Mucosa of descending colon (tissue), 3 donors: ENCODE data around the gene SOX6. TPM values are rescaled to one million over a fixed set of nuclear protein-coding genes. Genes with fewer than 3 reads are reported as not detected.

Source experiments
- ATAC-seq: fragments of 200-7000 bp; cut with Tn5 transposase; one replicate; pipeline ENCODE4 v1.9.1; 2020; ENCODE audit warnings: mild to moderate bottlenecking, moderate library complexity
- DNase-seq, 3 donors: peaks; one replicate each; pipeline ENCODE4 v3.0.0-alpha.2; 2020
- H3K36me3 ChIP-seq: fragments of 200-600 bp; one replicate; pipeline ENCODE4 v1.8.0; 2021; ENCODE audit warnings: low read depth, mild to moderate bottlenecking
- H3K4me1 ChIP-seq: fragments of 200-600 bp; one replicate; pipeline ENCODE4 v1.8.0; 2021; ENCODE audit warnings: low read depth, mild to moderate bottlenecking
- H3K4me3 ChIP-seq: fragments of 200-600 bp; one replicate; pipeline ENCODE4 v1.8.0; 2021; ENCODE audit warnings: mild to moderate bottlenecking
- H3K9me3 ChIP-seq: fragments of 200-600 bp; one replicate; pipeline ENCODE4 v1.8.0; 2021; ENCODE audit warnings: mild to moderate bottlenecking
- CTCF ChIP-seq: fragments of 200-600 bp; IDR thresholded peaks from one replicate; pipeline ENCODE4 v1.8.0; 2022; ENCODE audit warnings: antibody characterized with exemption, mild to moderate bottlenecking
- intact Hi-C, 2 donors: fragments of 100-400 bp; cut with DNase I in 1 of 2; cut with micrococcal nuclease in 1 of 2; formaldehyde crosslinking; loops; one replicate each; pipeline versions ENCODE4 v1.11.0 to v1.11.1; 2022; cut with DNase I, micrococcal nuclease
- total RNA-seq, 3 donors: library from RNA; stranded (reverse); fragmentation: NEBNext Ultra II Directional in 2 of 3; extraction: Animal tissue kit (Norgen Biotek cat#: 25700) in 2 of 3; gene quantifications; one replicate each; pipeline versions ENCODE4 v1.2.1 to v1.2.4, GENCODE V29; 2021 to 2023
- donor health status: DM: no; HTN: no; CAD: no; lungs with moderate emphysema.
- donor health status: DM: no; HTN: no; CAD: no.
- donor health status: DM: no; HTN: yes; CAD: no.

The SOX6 gene
- total RNA-seq, 3 donors from 2014 or later, result 5.8 to 6.5 (median 6.0) TPM

DNA sequence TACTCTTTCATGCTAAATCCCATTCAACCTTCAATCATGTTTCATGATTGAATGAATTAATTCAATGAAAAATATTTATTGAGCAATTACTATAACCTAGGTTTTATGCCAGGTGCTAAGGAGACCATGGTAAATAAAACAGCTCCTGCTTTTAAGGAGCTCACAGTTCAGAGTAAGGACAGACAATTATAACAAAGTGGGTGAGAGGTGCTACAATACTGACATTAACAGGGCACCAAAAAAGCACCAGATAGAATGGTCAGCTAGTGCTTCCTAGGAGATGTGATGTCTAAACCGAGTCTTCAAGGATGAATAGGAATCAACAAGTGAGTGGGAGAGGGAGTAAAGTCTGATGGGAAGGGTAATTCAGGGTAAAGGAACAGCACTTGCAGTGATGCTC, 366.7 kb downstream of the SOX6 start:
- H3K36me3 ChIP-seq, result no peaks in the 10 kb centered on the region
- TF ChIP-seq CTCF, result no peak
- DNase-seq, result no peak

GRCh38 chr11:15988693-15989231, 367.6 kb downstream of the SOX6 start:
- Histone ChIP-seq H3K36me3 (no peaks in the 10 kb centered on the region), H3K4me3 (no peak overlapping the region), H3K4me1 (no peaks in the 10 kb centered on the region), H3K9me3 (no peaks in the 10 kb centered on the region)
- ATAC-seq, result no peak
- intact Hi-C loops, result no loop called here
- TF ChIP-seq CTCF, result no peak
- no peak for DNase-seq

More for the DNA sequence above, 366.7 kb downstream of the SOX6 start:
- no peak overlapping the region for H3K4me3 ChIP-seq
- ATAC-seq, result no peak
- intact Hi-C loops, result no loop called here
- no peaks in the 10 kb centered on the region for H3K9me3 ChIP-seq
- no peaks in the 10 kb centered on the region for H3K4me1 ChIP-seq

DNA sequence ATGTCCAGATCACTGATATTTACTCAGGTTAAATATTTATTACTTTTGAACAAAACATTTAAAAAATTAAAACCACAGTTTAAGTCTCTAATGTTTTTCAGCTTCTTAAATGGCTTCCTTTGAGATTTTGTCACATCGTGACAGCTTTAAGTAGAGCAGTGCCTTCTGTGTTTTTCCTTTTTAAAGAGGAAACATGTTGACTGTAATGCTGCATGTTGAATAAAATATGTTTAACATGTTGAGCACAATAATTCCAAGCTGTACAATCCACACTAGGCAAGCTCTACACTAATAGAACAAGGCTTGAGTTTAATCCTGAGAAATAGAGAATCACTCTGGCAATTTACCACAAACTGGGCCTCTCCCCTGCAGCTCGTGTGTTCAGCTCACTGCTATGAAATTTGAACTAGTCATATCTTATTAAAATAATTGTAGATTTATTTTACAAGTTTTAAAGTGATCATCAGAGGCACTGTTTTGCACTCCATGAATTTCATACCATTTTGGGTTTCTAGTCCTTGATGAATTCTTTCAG, 368.3 kb downstream of the SOX6 start:
- H3K9me3 ChIP-seq, result no peaks in the 10 kb centered on the region
- TF ChIP-seq CTCF, result no peak
- no peaks in the 10 kb centered on the region for H3K36me3 ChIP-seq
- intact Hi-C loops, result no loop called here
- DNase-seq (no peak), ATAC-seq (no peak)
- H3K4me1 ChIP-seq, result no peaks in the 10 kb centered on the region
- H3K4me3 ChIP-seq, result no peak overlapping the region

DNA sequence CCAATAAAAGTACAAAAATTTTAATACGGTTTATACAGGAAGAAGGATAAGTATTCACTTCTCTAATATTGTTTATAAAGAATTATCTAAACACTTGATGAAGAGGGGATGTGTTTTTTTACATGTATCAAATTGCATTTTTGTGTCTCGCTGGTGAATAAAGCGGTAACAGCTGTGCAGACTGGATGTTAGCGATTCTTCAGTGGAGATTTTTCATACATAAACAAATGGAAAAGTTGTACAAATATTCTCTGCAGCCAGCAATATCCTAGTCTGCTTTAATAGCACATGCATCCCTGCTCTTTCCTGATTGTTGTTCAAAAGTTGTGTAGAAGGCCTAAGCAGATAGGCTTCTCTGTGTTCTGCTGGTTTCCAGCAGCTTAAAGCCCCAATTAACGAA, 369.3 kb downstream of the SOX6 start:
- no peak for TF ChIP-seq CTCF
- no peak for DNase-seq
- intact Hi-C loops, result no loop called here

DNA sequence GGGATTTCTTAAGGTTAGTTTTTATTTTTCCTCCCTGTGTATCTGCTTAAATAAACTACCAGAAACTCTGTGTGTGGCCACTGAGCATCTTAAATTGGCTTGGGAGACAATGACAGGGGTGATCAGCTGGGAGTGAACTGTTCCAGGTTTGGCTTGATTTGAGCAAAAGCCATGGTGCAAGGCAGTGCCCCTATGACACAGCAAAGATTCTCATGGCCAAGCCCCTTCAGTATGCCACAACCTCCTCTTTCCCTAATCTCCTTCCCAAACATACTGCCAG, 370.5 kb downstream of the SOX6 start:
- intact Hi-C loops, result no loop called here
- Histone ChIP-seq H3K9me3 (no peaks in the 10 kb centered on the region), H3K36me3 (no peaks in the 10 kb centered on the region), H3K4me1 (no peaks in the 10 kb centered on the region), H3K4me3 (no peak overlapping the region)
- TF ChIP-seq CTCF, result no peak
- DNase-seq, result no peak
- no peak for ATAC-seq

More for the DNA sequence above, 369.3 kb downstream of the SOX6 start:
- Histone ChIP-seq H3K36me3 (no peaks in the 10 kb centered on the region), H3K4me1 (no peaks in the 10 kb centered on the region), H3K9me3 (no peaks in the 10 kb centered on the region), H3K4me3 (no peak overlapping the region)
- no peak for ATAC-seq
